H1 (cell line): ENCODE measurements around the gene CD4. TPM values are rescaled to one million over a fixed set of nuclear protein-coding genes. Genes with fewer than 3 reads are reported as not detected.

Experiments
- CTCF ChIA-PET: fragments of 300-600 bp; sonication (Branson Sonifier 250); formaldehyde crosslinking; loops from one replicate; lab custom pipeline; 2021; ENCODE audit not compliant: partially characterized antibody; lab: Charles Lee
- POLR2A ChIA-PET: fragments of 300-600 bp; sonication (Branson Sonifier 250); formaldehyde crosslinking; loops from one replicate; lab custom pipeline; 2021; ENCODE audit warnings: inconsistent platforms; ENCODE audit not compliant: partially characterized antibody; lab: Charles Lee
- DNase-seq, 2 experiments: peaks; one replicate each; pipeline versions ENCODE4 v3.0.0 to v3.0.0-alpha.2; 2010 to 2022; ENCODE audit warnings: low spot score in 2 of 2, low read depth in 1 of 2, mixed read lengths in 1 of 2
- FAIRE-seq: peaks from 2 replicates; lab custom pipeline; 2011; peaks lifted over from hg19 to GRCh38; lab: Jason Lieb, UNC
- H2AFZ ChIP-seq: 2 replicates; pipeline ENCODE4 v1.8.1; 2012; ENCODE audit warnings: low read length, inconsistent platforms
- H2AK5ac ChIP-seq: 2 replicates; pipeline ENCODE4 v1.6.1; 2013; ENCODE audit warnings: low read depth, low read length
- H2BK120ac ChIP-seq: replicated peaks from 2 replicates; pipeline ENCODE3; 2013; ENCODE audit warnings: low read depth, low read length, inconsistent platforms
- H2BK12ac ChIP-seq: 2 replicates; pipeline ENCODE4 v1.6.1; 2013; ENCODE audit warnings: low read depth, low read length
- H2BK15ac ChIP-seq: 2 replicates; pipeline ENCODE4 v1.6.1; 2013; ENCODE audit warnings: low read length
- H2BK20ac ChIP-seq: 2 replicates; pipeline ENCODE4 v1.6.1; 2013; ENCODE audit warnings: low read length
- H2BK5ac ChIP-seq: 2 replicates; pipeline ENCODE4 v1.6.1; 2013; ENCODE audit warnings: low read depth, low read length
- H3K14ac ChIP-seq: 2 replicates; pipeline ENCODE4 v1.6.1; 2013; ENCODE audit warnings: inconsistent platforms; ENCODE audit not compliant: insufficient read length
- H3K18ac ChIP-seq: 2 replicates; pipeline ENCODE4 v1.6.1; 2013; ENCODE audit warnings: low read length; ENCODE audit errors: extremely low read depth
- H3K23ac ChIP-seq: 2 replicates; pipeline ENCODE4 v1.6.1; 2013; ENCODE audit warnings: inconsistent platforms; ENCODE audit not compliant: insufficient read length
- H3K23me2 ChIP-seq: 2 replicates; pipeline ENCODE4 v1.6.1; 2013; ENCODE audit warnings: low read depth, low read length
- H3K27ac ChIP-seq: 2 replicates; pipeline ENCODE4 v1.6.1; 2011; ENCODE audit warnings: low read depth, low read length, inconsistent platforms
- H3K27me3 ChIP-seq, 4 experiments: replicated peaks in 1 of 4; 1 replicate in 1 of 4; 2 replicates in 3 of 4; pipeline versions ENCODE4 v1.6.1 to v1.8.1; 2011 to 2013; ENCODE audit warnings: low read length in 3 of 4, mild to moderate bottlenecking in 3 of 4, inconsistent platforms in 2 of 4, mixed read lengths in 2 of 4, moderate library complexity in 1 of 4; ENCODE audit not compliant: control insufficient read depth in 3 of 4, insufficient read depth in 3 of 4; ENCODE audit errors: extremely low read depth in 1 of 4
- H3K36me3 ChIP-seq, 4 experiments: 2 replicates each; pipeline versions ENCODE4 v1.6.1 to v1.8.1; 2011 to 2013; ENCODE audit warnings: mild to moderate bottlenecking in 4 of 4, low read length in 3 of 4, moderate library complexity in 2 of 4, control low read depth in 1 of 4, inconsistent platforms in 1 of 4; ENCODE audit not compliant: insufficient read depth in 4 of 4, control insufficient read depth in 2 of 4
- H3K4ac ChIP-seq: replicated peaks from 2 replicates; pipeline ENCODE3; 2013; ENCODE audit warnings: low read length, low read depth, mixed read lengths, inconsistent platforms; ENCODE audit not compliant: insufficient read length
- H3K4me1 ChIP-seq, 4 experiments: replicated peaks in 1 of 4; 1 replicate in 1 of 4; 2 replicates in 3 of 4; pipeline versions ENCODE4 v1.6.1 to v1.8.1; 2011 to 2013; ENCODE audit warnings: low read length in 3 of 4, inconsistent platforms in 2 of 4, mixed read lengths in 1 of 4; ENCODE audit not compliant: insufficient read depth in 4 of 4, control insufficient read depth in 3 of 4
- H3K4me2 ChIP-seq, 2 experiments: 2 replicates each; pipeline versions ENCODE4 v1.6.1 to v1.8.1; 2011 to 2013; ENCODE audit warnings: low read depth in 2 of 2, low read length in 2 of 2, control low read depth in 1 of 2, inconsistent platforms in 1 of 2, mild to moderate bottlenecking in 1 of 2; ENCODE audit not compliant: insufficient read depth in 1 of 2
- H3K4me3 ChIP-seq, 4 experiments: fragments of 200-600, 300-600 bp in 1 of 4; sonication (generic), shearing (Covaris generic), sonication (Bioruptor Twin) in 1 of 4; 2 replicates each; pipeline versions ENCODE4 v1.5.1 to v1.8.1; 2011 to 2016; ENCODE audit warnings: low read length in 4 of 4, low read depth in 3 of 4, control low read depth in 2 of 4, inconsistent platforms in 2 of 4, mild to moderate bottlenecking in 2 of 4, mixed read lengths in 1 of 4, moderate library complexity in 1 of 4; ENCODE audit not compliant: insufficient read depth in 2 of 4; ENCODE audit errors: extremely low read depth in 1 of 4
- H3K56ac ChIP-seq: replicated peaks from 2 replicates; pipeline ENCODE3; 2013; ENCODE audit warnings: low read depth, mild to moderate bottlenecking, mixed read lengths, low read length, inconsistent platforms; ENCODE audit not compliant: insufficient read length
- H3K79me1 ChIP-seq: 2 replicates; pipeline ENCODE4 v1.6.1; 2013; ENCODE audit warnings: low read depth, low read length, control low read depth
- H3K79me2 ChIP-seq, 2 experiments: 2 replicates each; pipeline versions ENCODE4 v1.6.1 to v1.8.1; 2012 to 2013; ENCODE audit warnings: low read length in 2 of 2, mild to moderate bottlenecking in 2 of 2, inconsistent platforms in 1 of 2; ENCODE audit not compliant: insufficient read depth in 2 of 2, control insufficient read depth in 1 of 2
- H3K9ac ChIP-seq, 4 experiments: replicated peaks in 1 of 4; 1 replicate in 1 of 4; 2 replicates in 3 of 4; pipeline versions ENCODE4 v1.6.1 to v1.8.1; 2011 to 2013; ENCODE audit warnings: low read depth in 3 of 4, low read length in 3 of 4, control low read depth in 2 of 4, mild to moderate bottlenecking in 2 of 4, moderate library complexity in 2 of 4, inconsistent platforms in 1 of 4; ENCODE audit errors: extremely low read depth in 1 of 4
- H3K9me3 ChIP-seq, 2 experiments: 2 replicates each; pipeline versions ENCODE4 v1.6.1 to v1.8.1; 2012 to 2013; ENCODE audit warnings: mild to moderate bottlenecking in 2 of 2, moderate library complexity in 2 of 2, control low read depth in 1 of 2, inconsistent platforms in 1 of 2, low read depth in 1 of 2, low read length in 1 of 2, mixed read lengths in 1 of 2; ENCODE audit not compliant: insufficient read depth in 2 of 2
- H4K20me1 ChIP-seq, 2 experiments: replicated peaks in 1 of 2; 2 replicates each; pipeline versions ENCODE3 to v1.8.1; 2011 to 2013; ENCODE audit warnings: inconsistent platforms in 2 of 2, low read length in 2 of 2, mild to moderate bottlenecking in 1 of 2; ENCODE audit not compliant: insufficient read depth in 2 of 2, control insufficient read depth in 1 of 2
- H4K5ac ChIP-seq: 2 replicates; pipeline ENCODE4 v1.6.1; 2013; ENCODE audit warnings: low read length, low read depth, mixed read lengths, inconsistent platforms; ENCODE audit not compliant: insufficient read length
- H4K8ac ChIP-seq: 2 replicates; pipeline ENCODE4 v1.8.0; 2013; ENCODE audit warnings: mild to moderate bottlenecking, moderate library complexity, low read length, inconsistent platforms; ENCODE audit not compliant: insufficient read depth; ENCODE audit errors: extremely low read depth
- H4K91ac ChIP-seq: replicated peaks from 2 replicates; pipeline ENCODE3; 2013; ENCODE audit warnings: low read length, mixed read lengths, inconsistent platforms; ENCODE audit not compliant: insufficient read length
- CBX8 ChIP-seq: fragments of 300-800, 300-1000 bp; sonication (generic); IDR thresholded peaks from 2 replicates; pipeline ENCODE4 v1.7.1; 2016; ENCODE audit warnings: low read depth, low read length, borderline replicate concordance
- KDM4A ChIP-seq: IDR thresholded peaks from one replicate; pipeline ENCODE4 v1.7.1; 2012; ENCODE audit warnings: low read depth, mild to moderate bottlenecking, moderate library complexity, low read length, inconsistent platforms; ENCODE audit not compliant: severe bottlenecking
- PHF8 ChIP-seq: fragments of 200-600 bp; sonication (generic); conservative IDR thresholded peaks from 2 replicates; pipeline ENCODE4 v1.7.1; 2012; ENCODE audit warnings: low read depth, mild to moderate bottlenecking, inconsistent platforms, low read length, moderate library complexity
- RXRA ChIP-seq: IDR thresholded peaks from 2 replicates; pipeline ENCODE4 v1.6.1; 2011; ENCODE audit warnings: low read depth, mild to moderate bottlenecking, low read length, moderate library complexity; ENCODE audit not compliant: insufficient read depth
- WGBS, 2 experiments: shearing (Covaris generic) in 1 of 2; methylation state at CpG; one replicate each; pipeline versions ENCODE4 v1.1.6 to v1.1.7; 2013 to 2015; ENCODE audit warnings: low lambda C conversion rate in 2 of 2, mixed read lengths in 2 of 2, inconsistent platforms in 1 of 2, low coverage in 1 of 2, missing lambda C conversion rate in 1 of 2; ENCODE audit not compliant: insufficient replicate concordance in 2 of 2, insufficient coverage in 1 of 2, insufficient read length in 1 of 2; ENCODE audit errors: extremely low coverage in 1 of 2, missing lambda C conversion rate in 1 of 2; 5-methylcytosine and 5-hydroxymethylcytosine counted together
- polyA plus RNA-seq, 7 experiments: library from polyadenylated mRNA; depleted of rRNA in 3 of 7; stranded (reverse) in 5 of 7; unstranded in 2 of 7; fragments of >200 nt in 5 of 7; fragments of 200-250 nt in 2 of 7; gene quantifications; 1 replicate in 5 of 7; 2 replicates in 1 of 7; 4 replicates in 1 of 7; pipeline versions ENCODE4 v1.2.1 to v1.2.3, GENCODE V29; 2011 to 2013; ENCODE audit warnings: missing spikeins in 2 of 7, mixed read lengths in 2 of 7
- total RNA-seq: library from RNA; stranded (reverse); fragmentation: NEBNext Ultra II Directional; extraction: Animal tissue kit (Norgen Biotek cat#: 25700); gene quantifications from 2 replicates; pipeline ENCODE4 v1.2.1, GENCODE V29; 2021

Gene CD4
- total and polyA plus RNA-seq, 2 of the 8 experiments (the other 6 are each of a cell fraction or from before 2014, with no cell fraction given) = 3.4 to 5.1 TPM

- Histone ChIP-seq H4K91ac (no peak overlapping the region), H3K79me2 (no peaks in the 10 kb centered on the region), H2BK15ac (0 out of 2 replicates have a peak overlapping the region, but pooled peaks have one; percentile 72), H3K36me3 (peaks cover 0 to 12% (median 5%) of the 10 kb centered on the region in 4 experiments; a peak in 6 of 8 replicates), H3K79me1 (no peaks in the 10 kb centered on the region), H3K4me1 (peaks cover 5 to 35% (median 25%) of the 10 kb centered on the region in 4 experiments), H3K4me3 (no peak overlapping the region), H3K14ac (no peak overlapping the region), H2BK12ac (no peak overlapping the region), H2BK20ac (no peak overlapping the region), H3K27ac (no peak overlapping the region), H4K5ac (no peak overlapping the region), H4K20me1 (peaks cover 0 to 6% of the 10 kb centered on the region in 2 experiments), H3K4ac (no peak overlapping the region), H3K9me3 (no peaks in the 10 kb centered on the region), H3K9ac (no peak overlapping the region), H2BK120ac (no peak overlapping the region), H3K56ac (no peak overlapping the region), H4K8ac (no peak overlapping the region), H2AK5ac (0 out of 2 replicates have a peak overlapping the region, but pooled peaks have one; percentile 42), H3K18ac (0 out of 2 replicates have a peak overlapping the region, but pooled peaks have one; percentile 20), H3K23ac (no peak overlapping the region), H3K23me2 (peaks cover 15% of the 10 kb centered on the region), H2BK5ac (no peak overlapping the region), H3K4me2 (no peak overlapping the region), H3K27me3 (peaks cover 0 to 36% (median 26%) of the 10 kb centered on the region in 4 experiments; a peak in 5 of 7 replicates), H2AFZ (no peak overlapping the region)
- WGBS, 2 experiments = 85% methylated on average over 16 of the region's 16 CpGs; no CpG with 5 or more reads in 1 of the 2 experiments
- POLR2A ChIA-PET = interaction anchor here (1.0 to 11.6 kb wide), 9 partner anchors 8 to 92 kb away, joined by 3 to 151 read pairs (median 4); partner anchors contain the start of genes MLF2, PTMS, TPI1 and ZNF384
- no peak for DNase-seq
- CTCF ChIA-PET = interaction anchor here (0.9 to 29.6 kb wide), 4 partner anchors 9 to 54 kb away, joined by 3 to 532 read pairs (median 217); partner anchors contain the start of genes GNB3, GPR162, MLF2 and P3H3
- FAIRE-seq = no peak
- TF ChIP-seq PHF8 = no peak
- no peak for TF ChIP-seq RXRA
- no peak for TF ChIP-seq CBX8
- no peak for TF ChIP-seq KDM4A
Observed at GRCh38 chr12:6775185-6776174, 13.8 kb upstream of the CD4 start.
